HepG2 (cell line): ENCODE results near the gene PTGDS. TPM values are rescaled to one million over a fixed set of nuclear protein-coding genes. Genes with fewer than 3 reads are reported as not detected.

ENCODE experiments used
- ATAC-seq: fragments of 200-7000 bp; cut with Tn5 transposase; 3 replicates; pipeline ENCODE4 v1.9.1; 2020; ENCODE audit warnings: mild to moderate bottlenecking, moderate library complexity
- BruUV-seq: library from RNA; stranded (reverse); fragments of 400-500 nt; replicated peaks from 2 replicates; lab custom pipeline; 2021; lab: Mats Ljungman, UMichigan
- CTCF ChIA-PET: fragments of 300-600 bp; formaldehyde crosslinking; extraction: SDS; loops from one replicate; lab custom pipeline; 2021; ENCODE audit warnings: low total read pairs, inconsistent platforms, low intra/inter-chr PET ratio; lab: Yijun Ruan, JAX
- POLR2A ChIA-PET: fragments of 350-600 bp; sonication (Branson Sonifier 250); formaldehyde crosslinking; loops from one replicate; lab custom pipeline; 2020; ENCODE audit warnings: antibody characterized with exemption, inconsistent platforms; lab: Yijun Ruan, JAX
- DNase-seq: peaks from one replicate; pipeline ENCODE4 v3.0.0-alpha.2; 2015; ENCODE audit warnings: low spot score
- FAIRE-seq: peaks from 3 replicates; lab custom pipeline; 2011; peaks lifted over from hg19 to GRCh38; lab: Jason Lieb, UNC
- H2AFZ ChIP-seq: one replicate; pipeline ENCODE4 v1.6.1; 2011; ENCODE audit warnings: low read length, inconsistent platforms
- H3K27ac ChIP-seq: fragments of 300-600 bp; 3 replicates; pipeline ENCODE4 v1.8.0; 2011; ENCODE audit warnings: mixed run types, mild to moderate bottlenecking, mixed read lengths, low read length, inconsistent platforms; ENCODE audit not compliant: insufficient read depth; ENCODE audit errors: extremely low read length
- H3K27me3 ChIP-seq, 2 experiments: fragments of 200-600 bp in 1 of 2; 2 replicates in 1 of 2; 3 replicates in 1 of 2; pipeline versions ENCODE4 v1.6.0 to v1.8.0; 2011; ENCODE audit warnings: low read length in 2 of 2, mild to moderate bottlenecking in 2 of 2, moderate library complexity in 2 of 2, inconsistent platforms in 1 of 2; ENCODE audit not compliant: insufficient read depth in 2 of 2, control insufficient read depth in 1 of 2
- H3K36me3 ChIP-seq, 2 experiments: fragments of 200-600 bp in 1 of 2; replicated peaks in 1 of 2; 2 replicates in 1 of 2; 3 replicates in 1 of 2; pipeline versions ENCODE4 v1.5.1 to v1.8.0; 2011; ENCODE audit warnings: low read length in 2 of 2, inconsistent platforms in 1 of 2; ENCODE audit not compliant: insufficient read depth in 2 of 2, control insufficient read depth in 1 of 2
- H3K4me1 ChIP-seq: 2 replicates; pipeline ENCODE4 v1.5.1; 2012; ENCODE audit warnings: low read length, inconsistent platforms; ENCODE audit not compliant: insufficient read depth
- H3K4me2 ChIP-seq: 2 replicates; pipeline ENCODE4 v1.6.0; 2011; ENCODE audit warnings: low read depth, low read length, inconsistent platforms
- H3K4me3 ChIP-seq, 3 experiments: fragments of 200-600 bp in 1 of 3; sonication (generic), shearing (Covaris generic) in 1 of 3; replicated peaks in 1 of 3; 2 replicates each; pipeline ENCODE4 v1.5.1; 2011 to 2016; ENCODE audit warnings: low read length in 3 of 3, inconsistent platforms in 2 of 3, low read depth in 2 of 3, mild to moderate bottlenecking in 2 of 3, control low read depth in 1 of 3, mixed read lengths in 1 of 3; ENCODE audit not compliant: insufficient read depth in 1 of 3
- H3K79me2 ChIP-seq: one replicate; pipeline ENCODE4 v1.6.1; 2011; ENCODE audit warnings: low read length, inconsistent platforms; ENCODE audit not compliant: insufficient read depth
- H3K9ac ChIP-seq: 2 replicates; pipeline ENCODE4 v1.6.0; 2011; ENCODE audit warnings: mild to moderate bottlenecking, low read depth, low read length, inconsistent platforms; ENCODE audit not compliant: insufficient read depth
- H3K9me3 ChIP-seq: 2 replicates; pipeline ENCODE4 v1.5.1; 2012; ENCODE audit warnings: mild to moderate bottlenecking, low read length
- H4K20me1 ChIP-seq: 2 replicates; pipeline ENCODE4 v1.6.0; 2011; ENCODE audit warnings: inconsistent platforms, mild to moderate bottlenecking, low read length, moderate library complexity; ENCODE audit not compliant: insufficient read depth
- AGO2 ChIP-seq: fragments of 200-400 bp; formaldehyde crosslinking; optimal IDR thresholded peaks from 2 replicates; pipeline ENCODE3; 2017; ENCODE audit warnings: mild to moderate bottlenecking, low read depth, low read length, moderate library complexity
- HNRNPL ChIP-seq: fragments of 200-400 bp; formaldehyde crosslinking; IDR thresholded peaks from 2 replicates; pipeline ENCODE4 v1.6.1; 2017; ENCODE audit warnings: mild to moderate bottlenecking, low read depth, low read length
- HOXA3 ChIP-seq: sonication (generic); formaldehyde crosslinking; IDR thresholded peaks from 2 replicates; pipeline ENCODE4 v1.5.0; 2020; ENCODE audit warnings: missing genetic modification reagents
- KAT7 ChIP-seq: IDR thresholded peaks from 2 replicates; pipeline ENCODE4 v1.6.1; 2018; ENCODE audit warnings: borderline replicate concordance, missing compliant biosample characterization
- RBFOX2 ChIP-seq: fragments of 200-400 bp; formaldehyde crosslinking; IDR thresholded peaks from 2 replicates; pipeline ENCODE4 v1.6.1; 2017; ENCODE audit warnings: low read depth, mild to moderate bottlenecking, low read length
- TCF7L2 ChIP-seq: IDR thresholded peaks from 2 replicates; pipeline ENCODE4 v1.6.1; 2011; ENCODE audit warnings: mild to moderate bottlenecking, low read depth, low read length, moderate library complexity
- ZC3H13 ChIP-seq: sonication (generic); formaldehyde crosslinking; IDR thresholded peaks from 2 replicates; pipeline ENCODE4 v1.8.1; 2023; ENCODE audit warnings: mild to moderate bottlenecking, missing genetic modification reagents, moderate library complexity
- ZNF619 ChIP-seq: sonication (generic); formaldehyde crosslinking; IDR thresholded peaks from 2 replicates; pipeline ENCODE4 v1.4.0; 2020; ENCODE audit warnings: mild to moderate bottlenecking, missing genetic modification reagents
- ZNF776 ChIP-seq: sonication (generic); formaldehyde crosslinking; IDR thresholded peaks from 2 replicates; pipeline ENCODE4 v1.4.0; 2020; ENCODE audit warnings: mild to moderate bottlenecking, missing genetic modification reagents
- WGBS: methylation state at CpG from one replicate; pipeline ENCODE4 v1.1.6; 2017; ENCODE audit warnings: low lambda C conversion rate; 5-methylcytosine and 5-hydroxymethylcytosine counted together
- in situ Hi-C: cut with HindIII; loops from 2 replicates; pipeline ENCODE4 v1.10.0; 2017; ENCODE audit warnings: low pct_unique_long_range_greater_than_20kb; ENCODE audit not compliant: extremely low pct_ligation_motif_present
- intact Hi-C: fragments of 100-400 bp; cut with micrococcal nuclease; formaldehyde crosslinking; loops from one replicate; pipeline ENCODE4 v1.10.0; 2022; ENCODE audit not compliant: unreplicated experiment
- polyA plus RNA-seq, 8 experiments: library from polyadenylated mRNA; depleted of rRNA in 3 of 8; stranded (reverse) in 7 of 8; unstranded in 1 of 8; fragments of >200 nt; fragmentation: Illumina TruSeq in 4 of 8; extraction: Trizol in 4 of 8; gene quantifications; 2 replicates each; pipeline versions ENCODE4 v1.2.1 to v1.2.3, GENCODE V29; 2011 to 2016; ENCODE audit warnings: low read depth in 4 of 8, missing spikeins in 1 of 8, mixed read lengths in 1 of 8; ENCODE audit not compliant: insufficient read depth in 1 of 8
- total RNA-seq, 5 experiments: library from RNA; depleted of rRNA; stranded (reverse); fragments of >200 nt; fragmentation: Illumina TruSeq; extraction: Trizol; gene quantifications; 2 replicates each; pipeline ENCODE4 v1.2.3, GENCODE V29; 2016; ENCODE audit warnings: low read depth in 1 of 5
- TF ChIP-seq, protein P1 (sequence below): sonication (generic); formaldehyde crosslinking; IDR thresholded peaks from 2 replicates; pipeline ENCODE4 v1.4.0; 2020; ENCODE audit warnings: mild to moderate bottlenecking, missing genetic modification reagents

The PTGDS gene
- total and polyA plus RNA-seq, 2 of the 13 experiments (the other 11 are each of a cell fraction or from before 2014, with no cell fraction given), result 0.33 to 0.50 TPM

DNA sequence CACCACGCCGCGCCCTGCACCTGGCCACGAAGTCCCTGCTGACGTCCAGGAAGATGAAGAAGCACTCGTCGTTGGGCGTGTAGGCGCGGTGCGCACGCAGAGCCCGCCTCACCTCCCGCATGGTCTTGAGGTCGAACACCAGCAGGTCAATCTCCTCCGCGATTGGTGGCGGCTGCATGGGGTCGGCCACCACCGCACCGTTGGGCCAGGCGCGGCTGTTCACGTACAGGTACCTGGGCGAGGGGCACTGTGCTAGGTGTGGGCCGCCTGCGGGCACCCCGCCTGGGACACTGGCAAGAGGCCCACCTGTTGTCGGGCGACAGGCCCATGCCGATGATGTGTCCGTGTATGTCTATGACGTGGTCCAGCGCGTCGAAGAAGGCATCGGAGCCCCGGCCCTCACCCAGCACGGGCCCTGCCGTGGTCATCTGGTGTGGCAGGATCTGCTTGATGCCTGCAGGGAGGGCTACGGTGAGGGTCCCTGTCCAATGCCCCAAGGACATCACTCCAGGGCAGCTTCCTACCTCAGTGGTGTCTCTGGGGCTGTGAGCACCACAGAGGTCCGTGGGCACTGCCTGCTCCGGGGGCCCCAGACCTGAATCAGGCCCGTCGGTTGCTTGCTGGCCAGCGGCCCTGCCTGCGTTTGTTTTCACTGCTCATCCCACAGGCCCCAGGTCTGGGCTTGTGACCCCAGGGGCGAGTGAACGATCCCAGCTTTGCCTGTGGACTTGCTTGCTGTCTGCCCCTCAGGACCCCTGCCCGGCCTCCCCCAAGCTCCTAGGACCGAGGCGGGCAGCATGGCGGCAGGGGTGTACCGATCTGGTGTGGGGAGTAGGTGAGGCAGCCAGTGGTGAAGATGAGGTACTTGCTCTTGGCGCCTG is 35.8 kb upstream of the PTGDS start:
- WGBS, result 96% methylated on average over 19 of the region's 55 CpGs
- POLR2A ChIA-PET, result no interaction called here
- no peak overlapping the region for H3K4me2 ChIP-seq
- intact Hi-C loops, result no loop called here
- FAIRE-seq, result no peak
- TF ChIP-seq ZNF619 (CRISPR knock-in tag), result no peak
- TF ChIP-seq TCF7L2, result no peak
- TF ChIP-seq KAT7 (CRISPR knock-in tag), result no peak
- TF ChIP-seq, protein P1, sequence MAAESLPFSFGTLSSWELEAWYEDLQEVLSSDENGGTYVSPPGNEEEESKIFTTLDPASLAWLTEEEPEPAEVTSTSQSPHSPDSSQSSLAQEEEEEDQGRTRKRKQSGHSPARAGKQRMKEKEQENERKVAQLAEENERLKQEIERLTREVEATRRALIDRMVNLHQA (CRISPR knock-in tag), result no peak
- TF ChIP-seq HOXA3 (CRISPR knock-in tag), result peak; percentile 7; the same call in 1 of the 2 replicates
- peak; percentile 68 for TF ChIP-seq RBFOX2
- TF ChIP-seq AGO2, result peak; percentile 81
- TF ChIP-seq ZNF776 (CRISPR knock-in tag), result 0 out of 2 replicates have a peak, but pooled peaks have one; percentile 18
- no peak; the same call in 1 of the 2 replicates for TF ChIP-seq ZC3H13 (CRISPR knock-in tag)
- TF ChIP-seq HNRNPL, result 0 out of 2 replicates have a peak, but pooled peaks have one; percentile 24
- TF ChIP-seq, all 625 proteins: peak for 5
- H3K27me3 ChIP-seq, result no peaks in the 10 kb centered on the region
- no peaks in the 10 kb centered on the region for H4K20me1 ChIP-seq
- DNase-seq (no peak), ATAC-seq (no peak)
- H3K4me1 ChIP-seq, result peaks cover 35% of the 10 kb centered on the region
- H3K4me3 ChIP-seq, result no peak overlapping the region
- CTCF ChIA-PET, result no interaction called here
- H3K9ac ChIP-seq, result no peak overlapping the region
- no peak overlapping the region for H2AFZ ChIP-seq
- in situ Hi-C loops, result no loop called here
- peaks cover 8 to 36% of the 10 kb centered on the region in 2 experiments for H3K36me3 ChIP-seq
- H3K27ac ChIP-seq, result no peak overlapping the region
- BruUV-seq, result no TSS peak
- H3K9me3 ChIP-seq, result no peaks in the 10 kb centered on the region
- H3K79me2 ChIP-seq, result peaks cover 10% of the 10 kb centered on the region
